ENCODE results near the gene DENND6B.
"Not testable (repeated sequence)": the region's sequence is repeated elsewhere in the genome, so short reads cannot be mapped to it uniquely, and the experiment has no call there.

DENND6B gene

DNA sequence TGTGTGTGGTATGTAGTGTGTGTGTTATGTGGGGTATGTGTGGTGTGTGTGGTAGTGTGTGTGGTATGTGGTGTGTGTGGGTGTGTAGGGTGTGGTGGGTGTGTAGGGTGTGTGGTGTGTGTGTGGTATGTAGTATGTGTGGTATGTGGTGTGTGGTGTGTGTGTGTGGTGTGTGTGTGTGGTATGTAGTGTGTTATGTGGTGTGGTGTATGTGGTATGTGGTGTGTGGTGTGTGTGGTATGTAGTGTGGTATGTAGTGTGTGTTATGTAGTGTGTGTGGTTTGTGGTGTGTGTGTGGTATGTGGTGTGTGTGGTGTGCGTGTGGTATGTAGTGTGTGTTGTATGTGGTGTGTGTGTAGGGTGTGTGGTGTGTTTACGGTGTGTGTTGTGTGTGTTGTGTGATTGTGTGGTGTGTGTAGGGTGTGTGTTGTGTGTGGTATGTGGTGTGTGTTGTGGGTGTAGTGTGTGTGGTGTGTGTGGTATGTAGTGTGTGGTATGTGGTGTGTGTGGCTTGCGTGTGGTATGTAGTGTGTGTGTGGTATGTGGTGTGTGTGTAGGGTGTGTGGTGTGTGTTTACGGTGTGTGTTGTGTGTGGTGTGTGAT lies 12.1 kb upstream of the DENND6B start:
- DNase-seq: no peak

DNA sequence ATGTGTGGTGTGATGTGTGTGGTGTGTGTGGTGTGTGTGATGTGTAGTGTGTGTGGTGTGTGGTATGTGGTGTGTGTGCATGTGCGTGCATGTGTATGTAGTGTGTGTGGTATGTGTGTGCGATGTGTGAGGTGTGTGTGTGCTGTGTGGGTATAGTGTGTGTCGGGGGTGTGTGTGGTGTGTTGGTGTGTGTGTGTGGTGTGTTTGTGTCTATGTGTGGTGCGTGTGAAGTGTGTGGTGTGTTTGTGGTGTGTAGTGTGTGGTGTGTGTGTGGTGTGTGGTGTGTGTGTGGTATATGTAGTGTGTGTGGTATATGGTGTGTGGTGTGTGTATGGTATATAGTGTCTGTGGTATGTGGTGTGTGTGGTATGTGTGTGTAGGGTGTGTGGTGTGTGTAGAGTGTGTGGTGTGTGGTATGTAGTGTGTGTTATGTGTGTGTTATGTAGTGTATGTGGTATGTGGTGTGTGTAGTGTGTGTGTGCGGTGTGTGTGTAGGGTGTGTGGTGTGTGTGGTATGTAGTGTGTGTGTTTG lies 11.3 kb upstream of the DENND6B start:
- DNase-seq: no peak

DNA sequence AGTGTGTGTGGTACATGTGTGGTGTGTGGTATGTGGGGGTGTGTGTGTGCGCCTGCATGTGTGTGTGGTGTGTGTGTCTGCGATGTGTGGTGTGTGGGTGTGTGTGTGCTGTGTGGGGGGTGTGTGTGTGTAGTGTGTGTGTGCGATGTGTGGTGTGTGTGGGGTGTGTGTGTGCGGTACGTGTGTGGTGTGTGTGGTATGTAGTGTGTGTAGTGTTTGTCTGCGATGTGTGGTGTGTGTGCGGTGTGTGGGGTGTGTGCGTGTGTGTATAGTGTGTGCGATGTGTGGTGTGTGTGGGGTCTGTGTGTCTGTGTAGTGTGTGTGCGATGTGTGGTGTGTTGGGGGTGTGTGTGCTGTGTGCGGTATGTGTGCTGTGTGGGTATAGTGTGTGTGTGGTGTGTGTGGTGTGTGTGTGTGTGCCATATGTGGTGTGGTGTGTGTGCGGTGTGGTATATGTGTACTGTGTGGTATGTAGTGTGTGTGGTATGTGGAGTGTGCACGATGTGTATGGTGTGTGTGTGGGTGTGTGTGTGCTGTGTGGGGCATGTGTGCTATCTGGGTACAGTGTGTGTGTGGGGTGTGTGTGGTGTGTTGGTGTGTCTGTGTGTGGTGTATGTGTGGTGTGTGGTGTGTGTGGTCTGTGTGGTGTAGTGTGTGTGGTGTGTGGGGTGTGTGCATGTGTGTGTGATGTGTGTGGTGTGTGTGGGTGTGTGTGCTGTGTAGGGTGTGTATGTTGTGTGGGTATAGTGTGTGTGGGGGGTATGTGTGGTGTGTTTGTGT lies 10.6 kb upstream of the DENND6B start:
- DNase-seq: no peak

DNA sequence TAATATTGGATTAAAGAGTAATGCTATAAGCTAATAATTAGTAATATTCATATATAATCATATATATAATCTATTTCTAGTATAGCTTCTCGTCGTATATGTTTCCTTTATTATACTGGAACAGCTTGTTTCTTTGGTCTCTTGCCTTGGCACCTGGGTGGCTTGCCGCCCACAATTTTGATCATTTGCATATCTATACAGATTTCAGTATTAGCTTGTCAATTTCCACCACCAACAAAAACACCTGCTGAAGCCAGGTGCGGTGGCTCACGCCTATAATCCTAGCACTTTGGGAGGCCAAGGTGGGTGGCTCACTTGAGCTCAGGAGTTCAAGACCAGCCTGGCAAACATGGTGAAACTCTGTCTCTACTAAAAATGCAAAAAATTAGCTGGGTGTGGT lies 7.6 kb upstream of the DENND6B start:
- DNase-seq: not testable (repeated sequence)

DNA sequence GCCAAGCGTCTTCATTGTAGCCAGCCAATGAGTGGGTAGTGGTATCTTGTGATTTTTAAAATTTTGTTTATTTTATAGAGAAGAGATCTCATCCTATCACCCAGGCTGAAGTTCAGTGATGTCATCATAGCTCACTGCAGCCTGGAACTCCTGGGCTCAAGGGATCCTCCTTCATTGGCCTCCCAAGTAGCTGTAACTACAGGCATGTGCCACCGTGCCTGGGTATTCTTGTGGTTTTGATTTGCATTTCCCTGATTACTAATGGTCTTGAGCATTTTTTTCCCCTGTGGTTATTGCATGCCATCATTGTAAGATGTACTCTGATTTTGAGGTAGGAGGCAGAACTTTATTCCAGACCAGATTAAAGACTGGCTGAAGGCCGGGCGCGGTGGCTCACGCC lies 2.4 kb upstream of the DENND6B start:
- DNase-seq: no peak

DNA sequence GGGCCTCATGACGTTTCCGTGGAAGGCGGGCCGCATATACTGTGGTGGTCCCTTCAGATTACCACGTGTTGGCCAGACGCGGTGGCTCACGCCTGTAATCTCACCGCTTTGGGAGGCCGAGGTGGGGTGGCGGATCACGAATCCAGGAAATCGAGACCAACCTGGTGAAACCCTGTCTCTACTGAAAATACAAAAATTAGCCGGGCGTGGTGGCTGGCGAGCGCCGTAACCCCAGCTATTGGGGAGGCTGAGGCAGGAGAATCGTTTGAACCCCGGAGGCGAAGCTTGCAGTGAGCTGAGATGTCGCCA lies 853 bp upstream of the DENND6B start:
- DNase-seq: no peak

DNA sequence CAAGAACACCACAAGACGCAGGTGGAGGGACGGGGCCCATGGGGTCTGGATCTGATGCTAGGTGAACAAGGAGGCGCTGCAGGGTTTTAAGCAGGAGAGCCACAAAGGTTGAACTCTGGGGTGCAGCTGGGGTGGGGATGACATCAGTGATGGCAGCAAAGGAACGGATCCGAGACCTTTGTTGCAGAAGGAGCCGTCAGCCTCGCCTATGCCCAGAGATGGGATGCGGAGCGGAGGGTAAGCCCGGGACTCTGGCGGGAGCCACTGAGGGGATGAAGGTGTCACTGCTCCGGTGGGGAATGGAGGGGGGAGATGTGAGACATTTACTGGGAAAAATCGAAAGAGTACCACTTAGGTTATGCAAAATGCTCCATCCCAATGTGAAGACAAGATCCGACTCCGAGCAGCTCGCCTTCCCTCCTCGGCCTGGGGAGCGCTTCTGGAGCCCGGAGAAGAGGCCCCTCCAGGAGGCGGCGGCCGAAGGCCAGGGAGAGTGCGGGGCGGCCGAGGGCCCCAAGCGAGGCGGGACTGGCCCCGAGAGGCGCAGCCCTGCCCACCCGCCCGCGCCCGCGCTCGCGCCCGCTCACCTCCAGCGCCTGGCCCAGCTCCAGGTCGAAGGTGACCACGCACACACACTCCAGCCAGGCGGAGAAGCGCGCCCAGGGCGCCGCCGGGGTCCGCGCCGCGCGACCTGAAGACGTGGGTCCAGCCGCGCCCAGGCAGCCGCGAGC lies 422 bp downstream of the DENND6B start:
- no peak for DNase-seq

DNA sequence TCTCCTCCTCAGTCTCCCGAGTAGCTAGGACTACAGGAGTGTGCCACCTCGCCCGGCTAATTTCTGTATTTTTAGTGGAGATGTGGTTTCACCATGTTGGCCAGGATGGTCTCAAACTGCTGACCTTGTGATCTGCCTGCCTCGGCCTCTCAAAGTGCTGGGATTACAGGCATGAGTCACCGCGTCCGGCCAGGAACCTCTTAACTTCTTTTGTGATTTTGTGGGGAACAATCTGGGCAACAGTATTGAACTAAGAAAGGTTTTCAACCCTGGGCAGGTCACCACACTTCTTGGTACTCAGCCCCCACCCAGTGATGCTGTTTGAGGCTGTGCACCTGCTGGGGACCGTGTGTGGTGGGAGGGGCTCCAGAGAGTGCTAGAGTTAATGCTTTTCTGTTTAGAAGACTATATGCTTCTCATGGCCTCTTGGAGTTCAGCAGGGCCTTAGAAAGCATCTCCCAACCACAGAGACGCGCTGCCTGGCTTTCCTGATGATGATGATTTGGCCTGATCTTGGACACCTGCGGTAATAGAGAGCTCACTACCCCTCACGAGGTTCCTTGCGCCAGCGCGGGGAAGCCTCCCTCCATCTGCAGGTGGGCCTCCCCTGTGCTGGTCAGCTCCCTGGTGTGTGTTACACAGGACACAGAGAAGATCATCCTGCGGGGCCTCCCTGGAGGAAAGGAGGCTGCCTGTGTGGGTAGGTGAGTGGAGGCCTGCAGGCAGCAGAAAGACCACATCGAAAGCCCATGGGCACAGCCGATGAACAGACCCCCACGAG lies 1.2 kb downstream of the DENND6B start:
- DNase-seq: no peak

DNA sequence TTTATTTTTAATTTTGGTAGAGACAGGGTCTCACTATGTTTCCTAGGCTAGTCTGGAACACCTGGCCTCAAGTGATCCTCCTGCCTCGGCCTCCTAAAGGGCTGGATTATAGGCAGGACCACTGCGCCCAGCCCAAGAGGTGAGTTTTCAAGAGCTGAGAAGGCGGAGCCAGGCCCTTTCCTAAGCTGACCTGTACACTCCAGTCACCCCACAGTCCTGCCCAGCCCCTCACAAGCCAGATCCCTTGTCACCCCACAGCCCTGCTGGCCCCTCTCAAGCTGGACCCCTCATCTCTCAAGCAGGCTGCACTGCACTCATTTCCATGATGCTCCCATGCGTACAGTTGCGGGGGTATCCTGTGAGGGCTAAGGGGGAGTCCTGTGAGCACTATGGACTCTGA lies 2.9 kb downstream of the DENND6B start:
- no peak for DNase-seq

DNA sequence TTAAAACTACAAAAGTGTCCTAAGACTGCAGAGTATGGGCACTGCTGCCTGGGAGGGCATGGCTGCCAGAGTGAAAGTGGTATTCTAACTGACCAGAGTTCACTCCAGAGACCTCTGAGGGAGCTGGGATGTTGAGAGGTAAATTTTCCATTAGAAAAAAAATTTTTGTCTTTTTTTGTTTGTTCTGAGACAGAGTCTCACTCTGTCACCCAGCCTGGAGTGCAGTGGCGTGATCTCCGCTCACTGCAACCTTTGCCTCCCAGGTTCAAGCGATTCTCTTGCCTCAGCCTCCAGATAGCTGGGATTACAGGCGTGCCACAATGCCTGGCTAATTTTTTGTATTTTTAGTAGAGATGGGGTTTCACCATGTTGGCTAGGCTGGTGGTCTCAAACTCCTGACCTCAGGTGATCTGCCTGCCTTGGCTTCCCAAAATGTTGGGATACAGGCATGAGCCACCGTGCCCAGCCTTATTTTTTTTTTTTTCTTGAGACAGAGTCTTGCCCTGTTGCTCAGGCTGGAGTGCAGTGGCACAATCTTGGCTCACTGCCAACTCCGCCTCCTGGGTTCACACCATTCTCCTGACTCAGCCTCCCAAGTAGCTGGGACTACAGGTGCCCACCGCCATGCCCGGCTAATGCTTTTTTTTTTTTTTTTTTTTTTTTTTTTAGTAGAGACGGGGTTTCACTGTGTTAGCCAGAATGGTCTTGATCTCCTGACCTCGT lies 4.3 kb downstream of the DENND6B start:
- DNase-seq: not testable (repeated sequence)

DNA sequence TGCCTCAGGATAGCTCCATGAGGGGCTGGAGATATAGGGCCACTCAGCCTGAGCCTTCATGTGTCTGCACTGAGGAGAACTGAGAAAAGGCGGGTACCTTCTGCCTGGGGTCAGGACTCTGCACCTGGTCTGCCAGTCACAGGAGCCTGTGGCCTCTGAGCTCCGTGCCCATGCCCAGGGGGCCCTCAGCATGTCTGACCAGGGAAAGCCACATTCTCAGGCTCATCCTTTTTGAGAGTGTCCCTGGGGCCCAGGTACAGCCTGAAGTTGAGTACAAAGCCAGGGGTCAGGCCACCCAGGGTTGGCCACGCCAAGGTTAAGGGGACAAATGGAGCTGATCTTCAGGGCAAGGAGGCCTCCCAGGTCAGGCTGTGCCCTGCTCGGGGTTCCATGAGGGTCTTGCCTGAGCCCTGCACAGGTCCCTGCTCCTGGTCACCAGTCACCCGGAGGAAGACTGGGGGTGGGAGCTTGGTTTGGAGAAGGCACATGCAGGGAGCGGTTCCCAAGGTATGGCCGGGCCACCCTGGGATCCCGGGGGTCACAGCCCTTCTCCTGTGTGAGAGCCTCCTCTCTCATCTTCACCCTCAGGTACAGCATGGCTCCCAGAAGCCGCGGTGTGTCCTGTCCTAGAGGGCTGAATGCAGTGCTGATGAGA lies 6.0 kb downstream of the DENND6B start:
- DNase-seq: no peak

DNA sequence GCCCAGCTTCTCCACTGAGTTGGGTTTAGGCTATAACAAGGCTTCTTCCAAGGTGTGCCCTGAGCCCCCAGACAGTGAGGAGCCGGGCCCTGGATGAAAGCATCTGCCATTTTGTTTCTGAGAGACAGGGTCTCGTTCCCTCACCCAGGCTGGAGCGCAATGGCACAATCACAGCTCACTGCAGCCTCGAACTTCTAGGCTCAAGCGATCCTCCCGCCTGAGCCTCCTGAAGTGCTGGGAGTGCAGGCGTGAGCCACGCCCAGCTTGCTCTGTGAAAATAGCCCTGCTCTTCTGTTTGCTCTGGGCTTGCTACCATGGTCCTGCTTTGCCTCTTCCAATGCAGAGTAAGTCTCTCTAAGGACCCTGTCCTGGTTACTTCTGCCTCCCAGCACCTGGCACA lies 6.7 kb downstream of the DENND6B start:
- no peak for DNase-seq

DNA sequence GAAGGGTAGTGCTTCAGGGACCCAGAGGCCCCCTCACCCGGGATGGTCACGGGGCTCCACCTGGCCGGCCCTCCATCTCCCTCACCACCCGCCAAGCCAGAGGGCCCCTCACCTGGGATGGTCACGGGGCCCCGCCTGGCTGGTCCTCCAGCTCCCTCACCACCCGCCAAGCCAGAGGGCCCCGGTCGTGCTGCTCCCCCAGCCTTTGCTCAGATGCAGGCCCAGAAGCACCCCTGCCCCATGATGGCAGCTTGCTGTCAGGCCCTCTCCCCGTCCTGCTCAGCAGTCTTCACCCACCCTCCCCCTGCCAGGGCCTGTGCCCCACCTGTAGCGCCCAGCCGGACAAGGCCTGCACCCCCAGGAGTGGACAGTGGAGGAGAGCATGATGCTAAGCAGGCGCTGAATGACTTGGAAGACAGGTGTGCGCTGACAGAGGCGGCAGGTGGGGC lies 7.3 kb downstream of the DENND6B start:
- DNase-seq: no peak

DNA sequence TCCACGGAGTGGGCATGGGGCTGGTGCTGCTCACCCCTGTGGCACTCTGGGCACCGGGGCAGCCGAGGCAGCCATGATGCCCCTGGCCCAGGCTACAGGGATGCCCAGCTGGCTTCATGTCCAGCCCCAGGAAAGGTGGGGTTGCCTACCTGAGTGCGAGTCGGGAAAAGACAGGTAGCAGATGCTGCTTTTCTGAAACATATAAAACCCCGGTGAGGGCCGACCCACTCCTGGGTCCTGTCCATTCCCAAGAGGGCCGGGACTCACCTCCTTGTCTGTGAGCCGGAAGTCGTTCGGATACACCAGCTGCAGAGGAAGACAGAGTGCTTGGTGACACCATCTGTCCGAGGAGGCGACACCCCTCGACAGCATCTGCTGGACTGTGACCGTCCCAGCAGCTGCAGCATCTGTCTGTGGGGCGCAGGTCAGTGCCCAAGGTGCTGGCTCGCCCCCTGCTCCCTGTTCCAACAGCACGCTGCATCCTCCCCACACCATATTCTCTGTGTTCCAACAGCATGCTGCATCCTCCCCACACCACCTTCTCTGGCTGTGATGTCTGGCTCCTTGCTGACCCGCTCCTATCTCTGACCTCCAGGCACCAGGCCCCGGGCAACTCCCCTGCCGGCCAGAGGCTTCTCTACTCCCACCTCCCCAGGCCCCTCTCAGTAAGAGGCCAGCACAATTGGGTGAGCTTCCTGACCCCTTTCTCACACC lies 8.0 kb downstream of the DENND6B start:
- DNase-seq: no peak

DNA sequence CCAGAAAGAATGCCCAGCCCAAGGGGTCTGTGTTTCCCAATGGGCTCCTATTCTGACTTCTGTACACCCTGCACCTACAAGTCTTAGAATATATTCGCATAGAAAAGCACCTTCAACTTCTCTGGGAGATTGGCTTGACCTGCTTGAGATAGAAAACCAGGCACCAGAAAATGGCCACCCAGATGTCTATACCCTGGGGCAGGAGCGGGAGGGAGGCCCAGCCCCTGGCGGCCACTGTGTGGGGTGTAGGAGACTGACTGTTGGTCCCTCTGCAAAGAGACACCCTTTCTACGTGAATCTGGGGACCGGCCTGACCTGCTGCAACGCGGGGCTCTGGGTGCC lies 8.5 kb downstream of the DENND6B start:
- DNase-seq: no peak

DNA sequence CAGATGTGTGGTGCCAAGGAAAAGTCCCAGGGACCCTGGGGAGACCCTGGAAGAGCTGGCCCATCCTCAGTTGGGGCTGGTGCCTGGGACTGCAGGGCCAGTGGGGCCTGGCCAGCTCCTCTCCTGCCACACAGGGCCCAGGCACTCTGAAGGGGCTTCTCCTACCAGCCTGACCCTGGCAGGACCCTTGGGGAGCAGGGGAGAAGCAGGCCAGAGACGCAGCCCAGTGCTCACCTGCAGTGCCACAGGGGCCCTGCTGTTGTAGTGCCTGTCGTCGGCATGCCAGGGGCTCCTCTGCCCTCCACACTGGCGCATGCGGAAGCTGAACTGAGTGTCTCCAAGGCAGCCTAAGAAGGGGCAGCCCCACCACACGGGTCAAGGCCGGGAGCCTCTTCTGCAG lies 9.1 kb downstream of the DENND6B start:
- DNase-seq: no peak

DNA sequence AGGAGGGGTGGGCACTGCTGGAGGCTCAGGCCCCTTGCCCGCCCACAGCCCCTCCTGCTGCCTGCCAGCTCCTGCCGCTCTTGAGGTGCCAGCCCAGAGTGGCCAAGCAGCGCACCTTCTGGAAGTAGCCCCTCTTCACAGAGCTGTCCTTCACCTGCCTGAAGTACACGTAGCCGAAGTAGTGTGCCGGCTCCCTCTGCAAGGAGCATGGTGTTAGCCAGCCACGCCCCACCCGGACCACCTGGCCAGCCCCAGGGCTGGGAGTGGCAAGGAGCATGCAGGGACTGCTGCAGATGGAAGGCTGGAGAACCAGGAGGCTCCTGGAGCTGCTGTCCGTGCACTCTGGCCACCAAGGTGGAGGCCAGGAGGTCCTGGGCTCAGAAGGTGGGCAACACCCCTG lies 9.6 kb downstream of the DENND6B start:
- DNase-seq: no peak

DNA sequence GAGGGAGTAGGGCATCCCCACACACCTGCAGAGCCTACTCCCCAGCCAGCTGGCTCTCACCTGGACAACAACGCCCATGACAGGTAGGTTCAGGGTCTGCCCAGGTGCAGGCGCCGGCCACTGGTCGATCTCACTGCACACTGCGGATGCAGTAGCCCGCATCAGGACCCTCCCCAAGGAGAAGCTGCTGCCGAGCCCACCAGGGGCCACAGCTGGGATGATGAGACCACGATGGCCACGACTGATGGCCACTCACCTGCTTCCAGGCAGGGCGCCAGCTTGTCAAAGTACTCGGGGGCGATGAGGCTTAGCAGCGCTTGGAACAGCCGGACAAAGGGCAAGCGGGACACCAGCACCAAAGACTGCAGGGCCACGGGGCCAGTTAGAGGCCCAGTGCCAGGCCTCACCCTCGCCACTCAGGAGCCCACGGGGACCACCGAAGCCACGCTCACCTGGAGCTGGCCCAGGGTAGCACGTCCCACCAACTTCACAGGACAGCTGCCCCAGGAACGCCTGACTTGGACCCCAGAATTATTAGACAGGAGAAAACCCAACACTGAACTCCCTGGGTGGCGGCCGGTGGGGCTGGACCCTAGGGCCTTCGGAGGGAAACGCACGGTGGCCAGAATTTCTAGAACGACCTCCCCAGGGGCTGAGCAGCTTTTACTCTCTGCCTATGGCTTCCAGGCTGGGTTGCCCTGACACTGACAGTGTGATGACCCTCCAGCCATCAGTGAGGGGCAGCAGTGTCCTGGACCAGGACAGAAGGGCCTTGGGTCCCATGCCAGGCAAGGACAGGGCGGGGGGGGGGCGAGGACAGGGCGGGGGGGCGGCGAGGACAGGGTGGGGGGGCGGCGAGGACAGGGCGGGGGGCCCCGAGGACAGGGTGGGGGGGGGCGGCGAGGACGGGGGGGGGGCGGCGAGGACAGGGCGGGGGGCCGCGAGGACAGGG lies 10.4 kb downstream of the DENND6B start:
- no peak for DNase-seq

DNA sequence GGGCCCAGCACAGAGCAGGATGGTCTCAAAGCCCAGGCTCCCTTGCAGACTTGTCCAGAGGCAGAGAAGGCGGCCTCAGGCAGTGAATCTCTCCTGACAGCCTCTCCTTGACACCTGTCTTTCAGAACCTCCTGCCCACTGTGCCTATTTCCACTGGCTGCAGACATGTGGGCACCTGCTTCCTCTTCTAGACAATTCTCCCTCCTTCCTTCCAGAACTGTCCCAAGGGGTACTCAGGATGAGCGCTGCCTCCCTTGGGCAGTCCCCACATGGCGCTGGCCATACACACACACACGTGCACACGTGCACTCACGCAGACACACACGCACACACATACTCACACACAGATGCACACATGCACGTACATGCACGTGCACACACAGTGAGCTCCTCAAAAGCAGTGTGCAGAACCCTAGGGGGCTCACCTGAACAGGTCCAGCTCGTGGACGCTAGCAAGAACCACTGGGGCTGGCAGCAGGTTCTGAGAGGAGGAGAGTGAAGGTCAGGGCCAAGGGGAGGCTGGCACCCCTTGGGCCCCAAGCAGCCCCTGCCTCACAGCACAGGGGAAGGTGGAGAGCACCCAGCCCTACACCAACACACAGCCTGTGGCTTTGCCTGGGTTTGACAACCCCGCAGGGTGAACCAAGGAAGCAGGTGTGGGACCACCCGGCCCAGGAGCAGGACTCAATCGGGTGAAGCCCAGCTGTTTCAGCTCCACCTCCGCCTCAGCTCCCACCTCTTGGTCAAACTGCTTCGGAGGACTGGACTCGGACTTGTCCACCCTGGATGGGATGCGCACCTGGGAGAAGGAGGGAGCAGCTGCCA lies 11.3 kb downstream of the DENND6B start:
- no peak for DNase-seq

Data from DMS 273 treated with DMSO at 0.1 percent for 48 hours (cell line).